OCI-LY1 (cell line): ENCODE results near the gene PVALEF.

ENCODE experiments used
- H2AFZ ChIP-seq: fragments of 200-600 bp; sonication (generic), shearing (Covaris generic); 2 replicates; pipeline ENCODE4 v1.6.0; 2014; ENCODE audit warnings: antibody characterized with exemption, mild to moderate bottlenecking, low read length
- H3F3A ChIP-seq: fragments of 200-600 bp; sonication (generic), shearing (Covaris generic); 2 replicates; pipeline ENCODE4 v1.6.0; 2014; ENCODE audit warnings: mild to moderate bottlenecking, antibody characterized with exemption, low read length, moderate library complexity; ENCODE audit not compliant: insufficient read depth
- H3K27ac ChIP-seq: fragments of 200-600 bp; sonication (generic); 2 replicates; pipeline ENCODE4 v1.5.1; 2014; ENCODE audit warnings: low read length, mixed run types, mild to moderate bottlenecking, low read depth; ENCODE audit not compliant: poor library complexity, severe bottlenecking
- H3K27me3 ChIP-seq: fragments of 200-600 bp; sonication (generic); 2 replicates; pipeline ENCODE4 v1.6.0; 2014; ENCODE audit warnings: antibody characterized with exemption, mild to moderate bottlenecking, low read length, moderate library complexity; ENCODE audit not compliant: insufficient read depth
- H3K36me3 ChIP-seq: fragments of 200-600 bp; sonication (generic); 2 replicates; pipeline ENCODE4 v1.6.1; 2014; ENCODE audit warnings: mild to moderate bottlenecking, antibody characterized with exemption, low read length, moderate library complexity, mixed read lengths; ENCODE audit not compliant: insufficient read depth
- H3K4me1 ChIP-seq: fragments of 200-600 bp; sonication (generic); 2 replicates; pipeline ENCODE4 v1.5.1; 2014; ENCODE audit warnings: mild to moderate bottlenecking, low read length, moderate library complexity; ENCODE audit not compliant: insufficient read depth, severe bottlenecking
- H3K4me2 ChIP-seq: fragments of 200-600 bp; sonication (generic), shearing (Covaris generic); 2 replicates; pipeline ENCODE4 v1.6.1; 2014; ENCODE audit warnings: low read length
- H3K4me3 ChIP-seq: fragments of 200-600 bp; sonication (generic); 2 replicates; pipeline ENCODE4 v1.5.1; 2014; ENCODE audit warnings: low read length, low read depth, mild to moderate bottlenecking, mixed read lengths; ENCODE audit not compliant: poor library complexity, severe bottlenecking
- H3K79me2 ChIP-seq: fragments of 200-600 bp; shearing (Covaris generic); 2 replicates; pipeline ENCODE4 v1.6.1; 2016; ENCODE audit warnings: mixed run types, low read length, mixed read lengths; ENCODE audit not compliant: insufficient read depth
- H3K9ac ChIP-seq: fragments of 200-600 bp; sonication (generic), shearing (Covaris generic); 2 replicates; pipeline ENCODE4 v1.6.1; 2014; ENCODE audit warnings: mild to moderate bottlenecking, low read length, mixed read lengths
- H3K9me2 ChIP-seq: fragments of 200-600 bp; sonication (generic), shearing (Covaris generic); 2 replicates; pipeline ENCODE4 v1.6.1; 2014; ENCODE audit warnings: low read depth, mild to moderate bottlenecking, low read length, mixed read lengths
- H3K9me3 ChIP-seq: fragments of 200-600 bp; shearing (Covaris generic); 2 replicates; pipeline ENCODE4 v1.6.1; 2014; ENCODE audit warnings: low read length, mixed read lengths
- H4K20me1 ChIP-seq: fragments of 200-600 bp; sonication (generic), shearing (Covaris generic); 2 replicates; pipeline ENCODE4 v1.6.0; 2016; ENCODE audit warnings: mild to moderate bottlenecking, low read length; ENCODE audit not compliant: insufficient read depth
- EZH2 ChIP-seq: fragments of 200-600 bp; sonication (generic), shearing (Covaris generic); IDR thresholded peaks from 2 replicates; pipeline ENCODE4 v1.8.0; 2017; ENCODE audit warnings: borderline replicate concordance, mixed run types, mild to moderate bottlenecking, antibody characterized with exemption, low read length, moderate library complexity, mixed read lengths
- TF ChIP-seq, protein P1 (sequence below): fragments of 200-600 bp; sonication (generic), shearing (Covaris generic); IDR thresholded peaks from 2 replicates; pipeline ENCODE4 v1.5.1; 2017; ENCODE audit warnings: mild to moderate bottlenecking, antibody characterized with exemption, low read length, moderate library complexity, mixed read lengths

The PVALEF gene

DNA sequence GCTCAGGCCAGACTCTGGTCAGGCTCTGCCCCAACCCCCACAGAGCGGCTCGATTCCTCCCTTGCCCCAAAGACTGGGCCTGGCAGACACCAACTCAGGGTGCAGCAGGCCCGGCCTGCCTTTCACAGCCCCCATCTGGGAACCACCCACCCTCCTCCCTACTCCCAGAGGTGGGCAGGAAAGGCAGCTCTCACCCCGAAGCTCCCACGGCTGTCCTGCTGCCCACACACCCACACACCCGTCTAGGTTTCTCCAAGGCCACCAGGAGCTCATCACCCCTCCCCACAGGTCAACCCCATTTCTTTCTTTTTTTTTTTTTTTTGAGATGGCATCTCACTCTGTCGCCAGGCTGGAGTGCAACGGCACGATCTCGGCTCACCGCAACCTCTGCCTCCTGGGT, 53.7 kb downstream of the PVALEF start:
- Histone ChIP-seq H3K36me3 (0 out of 2 replicates have a peak, but pooled peaks cover 7% of the 10 kb centered on the region), H2AFZ (no peak overlapping the region), H3K27me3 (no peaks in the 10 kb centered on the region), H3K79me2 (no peaks in the 10 kb centered on the region), H3K27ac (no peak overlapping the region), H3K4me2 (no peak overlapping the region), H3K9ac (no peak overlapping the region), H3K9me3 (no peaks in the 10 kb centered on the region), H3K4me1 (peaks cover 18% of the 10 kb centered on the region), H4K20me1 (no peaks in the 10 kb centered on the region), H3K4me3 (no peak overlapping the region), H3F3A (no peaks in the 10 kb centered on the region), H3K9me2 (no peaks in the 10 kb centered on the region)
- TF ChIP-seq EZH2: no peak

DNA sequence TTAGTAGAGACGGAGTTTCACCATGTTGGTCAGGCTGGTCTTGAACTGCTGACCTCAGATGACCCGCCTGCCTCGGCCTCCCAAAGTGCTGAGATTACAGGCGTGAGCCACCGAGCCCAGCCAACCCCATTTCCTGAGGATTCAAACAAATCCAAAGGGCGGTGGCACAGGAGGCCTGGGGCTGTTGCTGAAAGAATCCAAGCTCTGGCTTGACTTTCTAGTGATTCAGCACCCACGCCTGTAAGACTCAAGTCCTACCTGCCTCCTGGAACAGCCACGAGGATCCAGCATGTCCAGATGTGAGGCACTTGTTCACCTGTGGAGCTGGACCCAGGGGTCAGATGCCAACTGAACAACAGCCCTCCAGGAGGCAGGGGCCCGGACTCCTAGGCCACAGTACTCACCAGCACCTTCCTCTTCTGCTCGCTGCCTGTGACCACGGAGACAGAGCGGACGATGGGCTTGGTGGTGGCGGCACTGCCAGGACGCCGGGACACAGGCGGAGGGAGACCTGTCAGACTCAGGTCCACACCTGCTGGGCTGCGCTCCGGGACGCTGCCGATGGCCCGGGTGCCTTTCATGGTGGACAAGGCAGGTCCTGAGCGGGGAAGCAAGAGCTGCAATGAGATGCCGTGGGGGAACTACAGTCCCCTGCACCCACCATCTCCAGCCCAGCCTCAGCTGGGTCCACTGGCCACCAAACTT, 54.3 kb downstream of the PVALEF start:
- no peaks in the 10 kb centered on the region for H3K79me2 ChIP-seq
- no peak overlapping the region for H3K9ac ChIP-seq
- 0 out of 2 replicates have a peak, but pooled peaks cover 7% of the 10 kb centered on the region for H3K36me3 ChIP-seq
- no peak overlapping the region for H3K4me2 ChIP-seq
- H3K4me1 ChIP-seq: peaks cover 18% of the 10 kb centered on the region
- no peak overlapping the region for H3K4me3 ChIP-seq
- no peak overlapping the region for H2AFZ ChIP-seq
- TF ChIP-seq EZH2: no peak
- TF ChIP-seq, protein P1, sequence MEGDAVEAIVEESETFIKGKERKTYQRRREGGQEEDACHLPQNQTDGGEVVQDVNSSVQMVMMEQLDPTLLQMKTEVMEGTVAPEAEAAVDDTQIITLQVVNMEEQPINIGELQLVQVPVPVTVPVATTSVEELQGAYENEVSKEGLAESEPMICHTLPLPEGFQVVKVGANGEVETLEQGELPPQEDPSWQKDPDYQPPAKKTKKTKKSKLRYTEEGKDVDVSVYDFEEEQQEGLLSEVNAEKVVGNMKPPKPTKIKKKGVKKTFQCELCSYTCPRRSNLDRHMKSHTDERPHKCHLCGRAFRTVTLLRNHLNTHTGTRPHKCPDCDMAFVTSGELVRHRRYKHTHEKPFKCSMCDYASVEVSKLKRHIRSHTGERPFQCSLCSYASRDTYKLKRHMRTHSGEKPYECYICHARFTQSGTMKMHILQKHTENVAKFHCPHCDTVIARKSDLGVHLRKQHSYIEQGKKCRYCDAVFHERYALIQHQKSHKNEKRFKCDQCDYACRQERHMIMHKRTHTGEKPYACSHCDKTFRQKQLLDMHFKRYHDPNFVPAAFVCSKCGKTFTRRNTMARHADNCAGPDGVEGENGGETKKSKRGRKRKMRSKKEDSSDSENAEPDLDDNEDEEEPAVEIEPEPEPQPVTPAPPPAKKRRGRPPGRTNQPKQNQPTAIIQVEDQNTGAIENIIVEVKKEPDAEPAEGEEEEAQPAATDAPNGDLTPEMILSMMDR: no peak
- no peak overlapping the region for H3K27ac ChIP-seq
- no peaks in the 10 kb centered on the region for H3K9me3 ChIP-seq
- H3K27me3 ChIP-seq: no peaks in the 10 kb centered on the region
- H3F3A ChIP-seq: no peaks in the 10 kb centered on the region
- no peaks in the 10 kb centered on the region for H3K9me2 ChIP-seq
- H4K20me1 ChIP-seq: no peaks in the 10 kb centered on the region

DNA sequence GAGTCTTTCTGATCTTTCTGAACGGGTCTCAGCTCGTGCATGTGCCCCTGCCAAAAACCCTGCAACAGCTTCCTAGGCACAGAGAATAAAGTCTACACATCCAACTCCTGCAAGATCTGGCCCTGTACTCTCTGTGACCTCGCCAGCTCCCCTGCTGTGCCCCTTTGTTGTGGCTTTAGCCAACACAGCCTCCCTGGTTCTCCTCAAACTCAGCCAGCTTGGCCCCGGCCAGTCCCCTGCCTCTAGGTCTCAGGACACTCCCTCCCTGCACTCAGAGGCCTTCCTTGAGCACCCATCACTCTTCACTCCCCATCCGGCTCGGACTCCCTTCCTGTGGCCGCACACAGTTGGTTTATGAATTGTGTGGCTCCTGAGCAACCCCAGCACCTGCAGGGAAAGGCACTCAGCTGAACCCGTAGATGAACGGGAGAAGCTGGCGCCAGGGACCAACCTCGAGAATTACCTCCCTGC, 56.1 kb downstream of the PVALEF start:
- H3F3A ChIP-seq: no peaks in the 10 kb centered on the region; the same call in 1 of the 2 replicates

More for the DNA sequence above, 56.1 kb downstream of the PVALEF start:
- Histone ChIP-seq H3K36me3 (0 out of 2 replicates have a peak, but pooled peaks cover 5% of the 10 kb centered on the region), H4K20me1 (no peaks in the 10 kb centered on the region), H3K27me3 (no peaks in the 10 kb centered on the region; the same call in 1 of the 2 replicates), H3K27ac (no peak overlapping the region), H3K79me2 (no peaks in the 10 kb centered on the region), H3K4me3 (peak overlapping the region; percentile 87), H2AFZ (no peak overlapping the region), H3K4me2 (peak overlapping the region; percentile 84), H3K9me2 (no peaks in the 10 kb centered on the region), H3K4me1 (peaks cover 18% of the 10 kb centered on the region), H3K9me3 (no peaks in the 10 kb centered on the region), H3K9ac (peak overlapping the region; percentile 80; the same call in 1 of the 2 replicates)
- TF ChIP-seq, protein P1: no peak
- no peak for TF ChIP-seq EZH2
